Endothelial cell of umbilical vein (primary cell): Measurements from ENCODE around the gene LARP1. TPM values are rescaled to one million over a fixed set of nuclear protein-coding genes. Genes with fewer than 3 reads are reported as not detected.
"Not testable (repeated sequence)": the region's sequence is repeated elsewhere in the genome, so short reads cannot be mapped to it uniquely, and the experiment has no call there.

Experiments used
- BruUV-seq: library from RNA; stranded (reverse); fragments of 400-500 nt; replicated peaks from 2 replicates; lab custom pipeline; 2021; lab: Mats Ljungman, UMichigan
- CTCF ChIA-PET: fragments of 300-600, 350-600 bp; sonication (Branson Sonifier 250); formaldehyde crosslinking; loops from one replicate; lab custom pipeline; 2021; ENCODE audit warnings: antibody characterized with exemption, inconsistent platforms; lab: Charles Lee
- POLR2A ChIA-PET: fragments of 300-600, 350-600 bp; sonication (Branson Sonifier 250); formaldehyde crosslinking; loops from one replicate; lab custom pipeline; 2021; ENCODE audit warnings: antibody characterized with exemption, inconsistent platforms; lab: Charles Lee
- DNase-seq: peaks from one replicate; pipeline ENCODE4 v3.0.0-alpha.2; 2011; ENCODE audit warnings: low read depth, low spot score
- FAIRE-seq: peaks from 2 replicates; lab custom pipeline; 2011; peaks lifted over from hg19 to GRCh38; lab: Jason Lieb, UNC
- H2AFZ ChIP-seq: 2 replicates; pipeline ENCODE4 v1.6.0; 2012; ENCODE audit warnings: low read depth, low read length, control low read depth, inconsistent platforms
- H3K27ac ChIP-seq: 2 replicates; pipeline ENCODE4 v1.5.1; 2011; ENCODE audit warnings: low read depth, mild to moderate bottlenecking, control low read depth, low read length, moderate library complexity; ENCODE audit not compliant: insufficient read depth
- H3K27me3 ChIP-seq, 2 experiments: 2 replicates each; pipeline versions ENCODE4 v1.6.0 to v1.6.1; 2011; ENCODE audit warnings: low read length in 2 of 2, mixed read lengths in 1 of 2; ENCODE audit not compliant: control insufficient read depth in 2 of 2, insufficient read depth in 2 of 2
- H3K36me3 ChIP-seq, 2 experiments: 2 replicates in 1 of 2; 3 replicates in 1 of 2; pipeline ENCODE4 v1.5.1; 2011; ENCODE audit warnings: low read length in 2 of 2, mild to moderate bottlenecking in 1 of 2, moderate library complexity in 1 of 2; ENCODE audit not compliant: control insufficient read depth in 2 of 2, insufficient read depth in 2 of 2; ENCODE audit errors: extremely low read depth in 1 of 2
- H3K4me1 ChIP-seq: 3 replicates; pipeline ENCODE4 v1.5.1; 2011; ENCODE audit warnings: mild to moderate bottlenecking, low read length; ENCODE audit not compliant: control insufficient read depth, insufficient read depth; ENCODE audit errors: extremely low read depth
- H3K4me2 ChIP-seq: 2 replicates; pipeline ENCODE4 v1.6.1; 2011; ENCODE audit warnings: low read length, control low read depth, mixed read lengths; ENCODE audit not compliant: insufficient read depth
- H3K4me3 ChIP-seq, 3 experiments: fragments of 200-600 bp in 1 of 3; sonication (generic), shearing (Covaris generic) in 1 of 3; replicated peaks in 1 of 3; 2 replicates each; pipeline ENCODE4 v1.5.1; 2011 to 2016; ENCODE audit warnings: control low read depth in 3 of 3, low read length in 3 of 3, mild to moderate bottlenecking in 2 of 3, inconsistent platforms in 1 of 3, low read depth in 1 of 3, moderate library complexity in 1 of 3; ENCODE audit not compliant: insufficient read depth in 1 of 3
- H3K79me2 ChIP-seq: 2 replicates; pipeline ENCODE4 v1.6.0; 2012; ENCODE audit warnings: low read length, inconsistent platforms; ENCODE audit not compliant: control insufficient read depth, insufficient read depth
- H3K9ac ChIP-seq: replicated peaks from 2 replicates; pipeline ENCODE3; 2011; ENCODE audit warnings: low read length, control low read depth; ENCODE audit not compliant: insufficient read depth; ENCODE audit errors: extremely low read depth
- H3K9me1 ChIP-seq: replicated peaks from 3 replicates; pipeline ENCODE4 v1.6.0; 2011; ENCODE audit warnings: mild to moderate bottlenecking, low read length; ENCODE audit not compliant: control insufficient read depth, insufficient read depth; ENCODE audit errors: extremely low read depth
- H3K9me3 ChIP-seq: replicated peaks from 2 replicates; pipeline ENCODE4 v1.5.1; 2012; ENCODE audit warnings: low read length, inconsistent platforms; ENCODE audit not compliant: control insufficient read depth, insufficient read depth
- H4K20me1 ChIP-seq: replicated peaks from 2 replicates; pipeline ENCODE3; 2011; ENCODE audit warnings: mild to moderate bottlenecking, low read length; ENCODE audit not compliant: control insufficient read depth, insufficient read depth; ENCODE audit errors: extremely low read depth
- CTCF ChIP-seq, 2 donors: IDR thresholded peaks; 1 replicate in 1 of 2; 2 replicates in 1 of 2; pipeline ENCODE4 v1.5.1; 2011; ENCODE audit warnings: low read length in 2 of 2, mild to moderate bottlenecking in 2 of 2, moderate library complexity in 2 of 2, control low read depth in 1 of 2, inconsistent platforms in 1 of 2, low read depth in 1 of 2; ENCODE audit not compliant: insufficient read depth in 1 of 2; ENCODE audit errors: extremely low read depth in 1 of 2
- EZH2 ChIP-seq: IDR thresholded peaks from 2 replicates; pipeline ENCODE4 v1.6.1; 2012; ENCODE audit warnings: borderline replicate concordance, low read depth, mild to moderate bottlenecking, moderate library complexity, low read length, inconsistent platforms; ENCODE audit not compliant: severe bottlenecking
- FOS ChIP-seq: IDR thresholded peaks from 2 replicates; pipeline ENCODE4 v1.6.1; 2011; ENCODE audit warnings: mild to moderate bottlenecking, low read length, moderate library complexity, borderline replicate concordance; ENCODE audit not compliant: insufficient read depth
- GATA2 ChIP-seq: IDR thresholded peaks from 2 replicates; pipeline ENCODE4 v1.7.0; 2011; ENCODE audit warnings: low read depth, mild to moderate bottlenecking, moderate library complexity, mixed read lengths, low read length; ENCODE audit not compliant: insufficient read length, insufficient read depth
- JUN ChIP-seq: IDR thresholded peaks from 2 replicates; pipeline ENCODE4 v1.6.1; 2011; ENCODE audit warnings: borderline replicate concordance, low read depth; ENCODE audit not compliant: insufficient read length, insufficient read depth
- MAX ChIP-seq: IDR thresholded peaks from 2 replicates; pipeline ENCODE4 v1.6.1; 2011; ENCODE audit not compliant: insufficient read depth, insufficient read length
- MYC ChIP-seq: IDR thresholded peaks from one replicate; pipeline ENCODE4 v1.6.1; 2011; ENCODE audit warnings: mild to moderate bottlenecking, low read depth, low read length
- POLR2A ChIP-seq: IDR thresholded peaks from 2 replicates; pipeline ENCODE4 v1.6.1; 2012; ENCODE audit warnings: low read depth, mild to moderate bottlenecking, control low read depth, low read length
- POLR2AphosphoS5 ChIP-seq: IDR thresholded peaks from 2 replicates; pipeline ENCODE4 v1.6.1; 2012; ENCODE audit warnings: low read depth, mild to moderate bottlenecking, control low read depth, low read length, moderate library complexity; ENCODE audit not compliant: insufficient read depth
- dilution Hi-C: fragments of 300-500 bp; cut with MboI; formaldehyde crosslinking; loops from one replicate; pipeline ENCODE4 v1.15.0; 2019; ENCODE audit warnings: low sequenced_read_pairs; ENCODE audit not compliant: extremely low pct_ligation_motif_present
- intact Hi-C: fragments of 100-400 bp; cut with micrococcal nuclease; formaldehyde crosslinking; loops from one replicate; pipeline ENCODE4 v1.10.0; 2022
- polyA plus RNA-seq, 4 experiments: library from polyadenylated mRNA; depleted of rRNA in 3 of 4; stranded (reverse) in 3 of 4; unstranded in 1 of 4; fragments of >200 nt; gene quantifications; 2 replicates each; pipeline versions ENCODE4 v1.2.1 to v1.2.3, GENCODE V29; 2011 to 2012; ENCODE audit warnings: missing spikeins in 1 of 4
- total RNA-seq: library from RNA; stranded (reverse); gene quantifications from 2 replicates; pipeline ENCODE4 v1.2.3, GENCODE V29; 2021

Gene LARP1
- total and polyA plus RNA-seq, 2 donors (not counting 3 experiments of a cell fraction or from before 2014, with no cell fraction given) = 70.4 to 252 TPM

GRCh38 chr5:154758977-154759376 is 3.8 kb downstream of the LARP1 start:
- H3K9ac ChIP-seq = no peak overlapping the region
- dilution Hi-C loops = no loop called here
- DNase-seq = no peak
- no peak overlapping the region for H3K27ac ChIP-seq
- H3K9me3 ChIP-seq = no peaks in the 10 kb centered on the region
- no peaks in the 10 kb centered on the region for H3K9me1 ChIP-seq
- ChIA-PET CTCF (interaction anchor here (1.0 to 2.2 kb wide), 4 partner anchors 11 to 109 kb away, joined by 3 to 7 read pairs (median 5); no protein-coding TSS in a partner anchor), POLR2A (no interaction called here)
- no peak overlapping the region for H2AFZ ChIP-seq
- H3K79me2 ChIP-seq = peaks cover 86% of the 10 kb centered on the region
- H3K4me3 ChIP-seq = no peak overlapping the region
- no peak for FAIRE-seq
- BruUV-seq = no TSS peak
- H3K27me3 ChIP-seq = no peaks in the 10 kb centered on the region
- no peaks in the 10 kb centered on the region for H3K36me3 ChIP-seq
- intact Hi-C loops = loop anchor here (5.0 to 10.0 kb wide), 3 partner anchors 33 to 714 kb away; partner anchors contain the start of gene MRPL22
- H3K4me1 ChIP-seq = peaks cover 30% of the 10 kb centered on the region
- H4K20me1 ChIP-seq = peaks cover 16% of the 10 kb centered on the region
- H3K4me2 ChIP-seq = peak overlapping the region; percentile 66
- no peak for TF ChIP-seq GATA2
- no peak for TF ChIP-seq MAX
- TF ChIP-seq EZH2 = no peak
- no peak for TF ChIP-seq POLR2A
- no peak for TF ChIP-seq FOS
- TF ChIP-seq JUN = no peak
- TF ChIP-seq POLR2AphosphoS5 = no peak
- TF ChIP-seq MYC = no peak
- TF ChIP-seq CTCF (IDR thresholded peaks at IDR 0.05; ENCODE audit: extremely low read depth in 1 of 2, insufficient read depth in 1 of 2, low read depth in 1 of 2, low read length in 2 of 2) = no peak

GRCh38 chr5:154759868-154760267 is 4.7 kb downstream of the LARP1 start:
- H3K27ac ChIP-seq, dilution Hi-C loops, H3K36me3 ChIP-seq, BruUV-seq, H2AFZ ChIP-seq, POLR2A ChIA-PET, DNase-seq, H3K9me3 ChIP-seq, H3K9ac ChIP-seq, H3K27me3 ChIP-seq, FAIRE-seq, H3K4me3 ChIP-seq, H3K9me1 ChIP-seq: not testable (repeated sequence)
- Histone ChIP-seq H3K4me2 (peak overlapping the region; percentile 66), H4K20me1 (peaks cover 16% of the 10 kb centered on the region), H3K4me1 (peaks cover 23% of the 10 kb centered on the region), H3K79me2 (peaks cover 94% of the 10 kb centered on the region)
- CTCF ChIA-PET = interaction anchor here (1.5 to 1.6 kb wide), 2 partner anchors 10 to 109 kb away, joined by 7 read pairs; no protein-coding TSS in a partner anchor
- intact Hi-C loops = loop anchor here (5.0 to 10.0 kb wide), 3 partner anchors 32 to 715 kb away; partner anchors contain the start of gene MRPL22
